HepG2 (cell line): Measurements from ENCODE around the gene TMEM183A. TPM values are rescaled to one million over a fixed set of nuclear protein-coding genes. Genes with fewer than 3 reads are reported as not detected.
A peak's percentile ranks its signal among the peaks of the same experiment; 100 is the strongest.

Experiments
- ATAC-seq: fragments of 200-7000 bp; cut with Tn5 transposase; 3 replicates; pipeline ENCODE4 v1.9.1; 2020; ENCODE audit warnings: mild to moderate bottlenecking, moderate library complexity
- BruUV-seq: library from RNA; stranded (reverse); fragments of 400-500 nt; replicated peaks from 2 replicates; lab custom pipeline; 2021; lab: Mats Ljungman, UMichigan
- CTCF ChIA-PET: fragments of 300-600 bp; formaldehyde crosslinking; extraction: SDS; loops from one replicate; lab custom pipeline; 2021; ENCODE audit warnings: low total read pairs, inconsistent platforms, low intra/inter-chr PET ratio; lab: Yijun Ruan, JAX
- POLR2A ChIA-PET: fragments of 350-600 bp; sonication (Branson Sonifier 250); formaldehyde crosslinking; loops from one replicate; lab custom pipeline; 2020; ENCODE audit warnings: antibody characterized with exemption, inconsistent platforms; lab: Yijun Ruan, JAX
- DNase-seq: peaks from one replicate; pipeline ENCODE4 v3.0.0-alpha.2; 2015; ENCODE audit warnings: low spot score
- FAIRE-seq: peaks from 3 replicates; lab custom pipeline; 2011; peaks lifted over from hg19 to GRCh38; lab: Jason Lieb, UNC
- H2AFZ ChIP-seq: one replicate; pipeline ENCODE4 v1.6.1; 2011; ENCODE audit warnings: low read length, inconsistent platforms
- H3K27ac ChIP-seq: fragments of 300-600 bp; 3 replicates; pipeline ENCODE4 v1.8.0; 2011; ENCODE audit warnings: mixed run types, mild to moderate bottlenecking, mixed read lengths, low read length, inconsistent platforms; ENCODE audit not compliant: insufficient read depth; ENCODE audit errors: extremely low read length
- H3K27me3 ChIP-seq, 2 experiments: fragments of 200-600 bp in 1 of 2; 2 replicates in 1 of 2; 3 replicates in 1 of 2; pipeline versions ENCODE4 v1.6.0 to v1.8.0; 2011; ENCODE audit warnings: low read length in 2 of 2, mild to moderate bottlenecking in 2 of 2, moderate library complexity in 2 of 2, inconsistent platforms in 1 of 2; ENCODE audit not compliant: insufficient read depth in 2 of 2, control insufficient read depth in 1 of 2
- H3K36me3 ChIP-seq, 2 experiments: fragments of 200-600 bp in 1 of 2; replicated peaks in 1 of 2; 2 replicates in 1 of 2; 3 replicates in 1 of 2; pipeline versions ENCODE4 v1.5.1 to v1.8.0; 2011; ENCODE audit warnings: low read length in 2 of 2, inconsistent platforms in 1 of 2; ENCODE audit not compliant: insufficient read depth in 2 of 2, control insufficient read depth in 1 of 2
- H3K4me1 ChIP-seq: 2 replicates; pipeline ENCODE4 v1.5.1; 2012; ENCODE audit warnings: low read length, inconsistent platforms; ENCODE audit not compliant: insufficient read depth
- H3K4me2 ChIP-seq: 2 replicates; pipeline ENCODE4 v1.6.0; 2011; ENCODE audit warnings: low read depth, low read length, inconsistent platforms
- H3K4me3 ChIP-seq, 3 experiments: fragments of 200-600 bp in 1 of 3; sonication (generic), shearing (Covaris generic) in 1 of 3; replicated peaks in 1 of 3; 2 replicates each; pipeline ENCODE4 v1.5.1; 2011 to 2016; ENCODE audit warnings: low read length in 3 of 3, inconsistent platforms in 2 of 3, low read depth in 2 of 3, mild to moderate bottlenecking in 2 of 3, control low read depth in 1 of 3, mixed read lengths in 1 of 3; ENCODE audit not compliant: insufficient read depth in 1 of 3
- H3K79me2 ChIP-seq: one replicate; pipeline ENCODE4 v1.6.1; 2011; ENCODE audit warnings: low read length, inconsistent platforms; ENCODE audit not compliant: insufficient read depth
- H3K9ac ChIP-seq: 2 replicates; pipeline ENCODE4 v1.6.0; 2011; ENCODE audit warnings: mild to moderate bottlenecking, low read depth, low read length, inconsistent platforms; ENCODE audit not compliant: insufficient read depth
- H3K9me3 ChIP-seq: 2 replicates; pipeline ENCODE4 v1.5.1; 2012; ENCODE audit warnings: mild to moderate bottlenecking, low read length
- H4K20me1 ChIP-seq: 2 replicates; pipeline ENCODE4 v1.6.0; 2011; ENCODE audit warnings: inconsistent platforms, mild to moderate bottlenecking, low read length, moderate library complexity; ENCODE audit not compliant: insufficient read depth
- CTCF ChIP-seq: sonication (generic); formaldehyde crosslinking; IDR thresholded peaks from 2 replicates; pipeline ENCODE4 v1.5.0; 2020; ENCODE audit warnings: mild to moderate bottlenecking, missing genetic modification reagents, moderate library complexity
- ELF3 ChIP-seq: IDR thresholded peaks from 2 replicates; pipeline ENCODE4 v1.6.1; 2016; ENCODE audit warnings: missing genetic modification reagents, missing compliant biosample characterization
- GFI1 ChIP-seq: sonication (generic); formaldehyde crosslinking; IDR thresholded peaks from 2 replicates; pipeline ENCODE4 v1.5.0; 2020; ENCODE audit warnings: missing genetic modification reagents, mild to moderate bottlenecking, borderline replicate concordance
- JUNB ChIP-seq: sonication (generic); formaldehyde crosslinking; IDR thresholded peaks from 2 replicates; pipeline ENCODE4 v1.8.0; 2022; ENCODE audit warnings: missing genetic modification reagents, mild to moderate bottlenecking, borderline replicate concordance
- MNT ChIP-seq: fragments of 450-650 bp; IDR thresholded peaks from 2 replicates; pipeline ENCODE4 v1.6.1; 2016
- SP1 ChIP-seq, 2 experiments: fragments of 450-650 bp in 1 of 2; sonication (generic) in 1 of 2; formaldehyde crosslinking in 1 of 2; IDR thresholded peaks; 2 replicates each; pipeline versions ENCODE4 v1.4.0 to v1.6.1; 2016 to 2020; ENCODE audit warnings: missing genetic modification reagents in 1 of 2
- WGBS: methylation state at CpG from one replicate; pipeline ENCODE4 v1.1.6; 2017; ENCODE audit warnings: low lambda C conversion rate; 5-methylcytosine and 5-hydroxymethylcytosine counted together
- in situ Hi-C: cut with HindIII; loops from 2 replicates; pipeline ENCODE4 v1.10.0; 2017; ENCODE audit warnings: low pct_unique_long_range_greater_than_20kb; ENCODE audit not compliant: extremely low pct_ligation_motif_present
- intact Hi-C: fragments of 100-400 bp; cut with micrococcal nuclease; formaldehyde crosslinking; loops from one replicate; pipeline ENCODE4 v1.10.0; 2022; ENCODE audit not compliant: unreplicated experiment
- polyA plus RNA-seq, 8 experiments: library from polyadenylated mRNA; depleted of rRNA in 3 of 8; stranded (reverse) in 7 of 8; unstranded in 1 of 8; fragments of >200 nt; fragmentation: Illumina TruSeq in 4 of 8; extraction: Trizol in 4 of 8; gene quantifications; 2 replicates each; pipeline versions ENCODE4 v1.2.1 to v1.2.3, GENCODE V29; 2011 to 2016; ENCODE audit warnings: low read depth in 4 of 8, missing spikeins in 1 of 8, mixed read lengths in 1 of 8; ENCODE audit not compliant: insufficient read depth in 1 of 8
- total RNA-seq, 5 experiments: library from RNA; depleted of rRNA; stranded (reverse); fragments of >200 nt; fragmentation: Illumina TruSeq; extraction: Trizol; gene quantifications; 2 replicates each; pipeline ENCODE4 v1.2.3, GENCODE V29; 2016; ENCODE audit warnings: low read depth in 1 of 5

TMEM183A gene
- total and polyA plus RNA-seq, 2 of the 13 experiments (the other 11 are each of a cell fraction or from before 2014, with no cell fraction given) = 59.7 to 82.0 TPM

- DNase-seq (no peak), FAIRE-seq (no peak), ATAC-seq (peak; percentile 7)
- Histone ChIP-seq H3K4me1 (peaks cover 26% of the 10 kb centered on the region), H2AFZ (no peak overlapping the region), H3K36me3 (peaks cover 0 to 6% of the 10 kb centered on the region in 2 experiments; a peak in 1 of 5 replicates), H3K4me3 (no peak overlapping the region), H3K27me3 (peaks cover 6 to 16% of the 10 kb centered on the region in 2 experiments; a peak in 4 of 5 replicates), H3K27ac (no peak overlapping the region), H4K20me1 (no peaks in the 10 kb centered on the region), H3K9ac (no peak overlapping the region), H3K9me3 (no peaks in the 10 kb centered on the region), H3K79me2 (no peaks in the 10 kb centered on the region), H3K4me2 (0 out of 2 replicates have a peak overlapping the region, but pooled peaks have one; percentile 5)
- WGBS = 39% methylated on average over 7 of the region's 13 CpGs
- TF ChIP-seq MNT (peak; percentile 70), SP1 (IDR thresholded peaks at IDR 0.05) (no peak), SP1 (CRISPR knock-in tag; IDR thresholded peaks at IDR 0.05) (no peak)
- in situ Hi-C loops = no loop called here
- no TSS peak for BruUV-seq
- ChIA-PET POLR2A (no interaction called here), CTCF (no interaction called here)
- intact Hi-C loops = no loop called here
Observed at GRCh38 chr1:203028784-203029553, 21.8 kb downstream of the TMEM183A start.

GRCh38 chr1:203031467-203031866, 24.3 kb downstream of the TMEM183A start:
- ChIA-PET POLR2A (no interaction called here), CTCF (no interaction called here)
- H3K27ac ChIP-seq = no peak overlapping the region
- no peaks in the 10 kb centered on the region for H3K9me3 ChIP-seq
- TF ChIP-seq ELF3 (CRISPR knock-in tag) (no peak), JUNB (CRISPR knock-in tag) (no peak), GFI1 (CRISPR knock-in tag) (no peak), CTCF (0 out of 2 replicates have a peak, but pooled peaks have one; percentile 5)
- no peak overlapping the region for H3K4me3 ChIP-seq
- H3K36me3 ChIP-seq = no peaks in the 10 kb centered on the region
- H3K4me2 ChIP-seq = no peak overlapping the region
- peaks cover 26% of the 10 kb centered on the region for H3K4me1 ChIP-seq
- 0 out of 2 replicates have a peak, but pooled peaks cover 2% of the 10 kb centered on the region for H4K20me1 ChIP-seq
- H3K27me3 ChIP-seq = peaks cover 7 to 32% of the 10 kb centered on the region in 2 experiments
- DNase-seq = no peak
- no peak overlapping the region for H2AFZ ChIP-seq
- FAIRE-seq = no peak
- ATAC-seq = no peak
- intact Hi-C loops = no loop called here
- no TSS peak for BruUV-seq
- H3K9ac ChIP-seq = no peak overlapping the region
- WGBS = 68% methylated on average over 6 of the region's 6 CpGs
- in situ Hi-C loops = no loop called here
- no peaks in the 10 kb centered on the region for H3K79me2 ChIP-seq
